DOHH2 (cell line): ENCODE data around the gene PARP3.

Experiments used
- EZH2phosphoT487 ChIP-seq: fragments of 200-600 bp; sonication (generic); IDR thresholded peaks from 2 replicates; pipeline ENCODE4 v1.6.1; 2017; ENCODE audit warnings: borderline replicate concordance, mild to moderate bottlenecking, antibody characterized with exemption, low read length, moderate library complexity, mixed read lengths
- TF ChIP-seq, protein P1 (sequence below): fragments of 200-600 bp; sonication (generic); IDR thresholded peaks from one replicate; pipeline ENCODE4 v1.5.1; 2014; ENCODE audit warnings: antibody characterized with exemption, mild to moderate bottlenecking, low read depth, low read length; ENCODE audit not compliant: poor library complexity, severe bottlenecking

DNA sequence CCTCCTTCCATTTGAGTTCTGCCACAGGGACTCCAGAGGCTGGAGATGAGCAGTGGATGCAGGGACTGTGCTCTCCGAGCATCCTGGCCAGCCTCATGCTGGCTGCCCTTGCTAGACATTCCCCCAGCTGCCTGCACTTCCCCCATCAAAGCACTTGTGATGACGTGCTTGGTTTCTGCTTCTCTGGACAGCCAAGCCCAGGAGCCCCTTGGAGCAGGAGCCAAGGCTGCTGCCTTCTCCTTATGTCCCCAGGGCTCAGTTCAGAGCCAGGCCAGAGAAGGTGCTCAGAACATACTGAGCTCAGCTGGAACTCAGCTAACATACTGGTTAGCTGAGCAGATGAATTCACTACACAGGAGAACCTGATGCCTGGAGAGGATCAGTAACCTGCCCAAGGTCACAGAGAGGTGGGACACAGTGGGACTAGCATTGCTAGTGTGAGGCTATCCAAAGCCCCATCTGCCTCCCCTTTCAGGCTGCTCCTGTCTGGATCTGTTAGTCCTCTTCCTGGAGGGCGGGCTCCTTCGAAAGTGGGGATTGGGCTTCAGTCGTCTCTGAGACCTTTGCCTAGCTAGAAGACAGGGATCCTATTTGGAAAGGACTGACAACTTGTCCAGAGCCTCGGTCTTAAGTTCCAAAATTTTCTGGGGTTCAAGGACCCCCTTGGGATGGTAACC, 20.8 kb downstream of the PARP3 start:
- TF ChIP-seq, protein P1, sequence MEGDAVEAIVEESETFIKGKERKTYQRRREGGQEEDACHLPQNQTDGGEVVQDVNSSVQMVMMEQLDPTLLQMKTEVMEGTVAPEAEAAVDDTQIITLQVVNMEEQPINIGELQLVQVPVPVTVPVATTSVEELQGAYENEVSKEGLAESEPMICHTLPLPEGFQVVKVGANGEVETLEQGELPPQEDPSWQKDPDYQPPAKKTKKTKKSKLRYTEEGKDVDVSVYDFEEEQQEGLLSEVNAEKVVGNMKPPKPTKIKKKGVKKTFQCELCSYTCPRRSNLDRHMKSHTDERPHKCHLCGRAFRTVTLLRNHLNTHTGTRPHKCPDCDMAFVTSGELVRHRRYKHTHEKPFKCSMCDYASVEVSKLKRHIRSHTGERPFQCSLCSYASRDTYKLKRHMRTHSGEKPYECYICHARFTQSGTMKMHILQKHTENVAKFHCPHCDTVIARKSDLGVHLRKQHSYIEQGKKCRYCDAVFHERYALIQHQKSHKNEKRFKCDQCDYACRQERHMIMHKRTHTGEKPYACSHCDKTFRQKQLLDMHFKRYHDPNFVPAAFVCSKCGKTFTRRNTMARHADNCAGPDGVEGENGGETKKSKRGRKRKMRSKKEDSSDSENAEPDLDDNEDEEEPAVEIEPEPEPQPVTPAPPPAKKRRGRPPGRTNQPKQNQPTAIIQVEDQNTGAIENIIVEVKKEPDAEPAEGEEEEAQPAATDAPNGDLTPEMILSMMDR = no peak
- no peak for TF ChIP-seq EZH2phosphoT487
